ENCODE data around the gene CPEB2.

- TF ChIP-seq CTCF (IDR thresholded peaks at IDR 0.05) (no peak), EP300 (IDR thresholded peaks at IDR 0.05) (no peak), POLR2A (IDR thresholded peaks at IDR 0.05) (no peak)
Measured at GRCh38 chr4:15104825-15105224, 102.5 kb downstream of the CPEB2 start.
